Suppressor macrophage (primary cell): ENCODE data around the gene ATRN.

Experiments used
- DNase-seq, 4 experiments: peaks; one replicate each; pipeline ENCODE4 v3.0.0-alpha.2; 2020 to 2022

Gene ATRN

GRCh38 chr20:3678856-3679720 is 208.3 kb downstream of the ATRN start:
- no peak for DNase-seq

GRCh38 chr20:3679749-3680700 is 209.2 kb downstream of the ATRN start:
- no peak for DNase-seq

- DNase-seq, result no peak
Observed at GRCh38 chr20:3680701-3681351, 210.0 kb downstream of the ATRN start.

GRCh38 chr20:3681352-3681930 is 210.6 kb downstream of the ATRN start:
- DNase-seq, result no peak

- DNase-seq, result peak in 1 of 4 experiments; percentile 30
Observed at GRCh38 chr20:3681931-3682781, 211.3 kb downstream of the ATRN start, which contains the start of gene ADAM33. Gene ADAM33, minus strand, starts transcription at chr20:3682010. Its CDS starts 6 bp downstream, at chr20:3682004.

GRCh38 chr20:3685341-3685740 is 214.5 kb downstream of the ATRN start:
- no peak for DNase-seq

GRCh38 chr20:3686421-3686820 is 215.6 kb downstream of the ATRN start:
- DNase-seq, result no peak

- no peak for DNase-seq
Observed at GRCh38 chr20:3686867-3687321, 216.1 kb downstream of the ATRN start.

GRCh38 chr20:3687655-3688054 is 216.8 kb downstream of the ATRN start:
- peak in 2 of 4 experiments; percentile 15 to 45 for DNase-seq

- no peak for DNase-seq
Observed at GRCh38 chr20:3689978-3690377, 219.2 kb downstream of the ATRN start.

GRCh38 chr20:3690413-3690812 is 219.6 kb downstream of the ATRN start:
- DNase-seq, result no peak

GRCh38 chr20:3691306-3691705 is 220.5 kb downstream of the ATRN start:
- no peak for DNase-seq

GRCh38 chr20:3691897-3692296 is 221.1 kb downstream of the ATRN start:
- DNase-seq, result no peak

GRCh38 chr20:3692706-3693294 is 222.0 kb downstream of the ATRN start:
- no peak for DNase-seq

- no peak for DNase-seq
Observed at GRCh38 chr20:3693376-3693775, 222.6 kb downstream of the ATRN start.

- DNase-seq, result no peak
Observed at GRCh38 chr20:3694864-3695263, 224.0 kb downstream of the ATRN start.

- DNase-seq, result peak; percentile 34 to 56 (median 40)
Observed at GRCh38 chr20:3696200-3696599, 225.4 kb downstream of the ATRN start.

GRCh38 chr20:3696745-3697587 is 226.1 kb downstream of the ATRN start:
- no peak for DNase-seq

- no peak for DNase-seq
Observed at GRCh38 chr20:3697588-3698305, 226.9 kb downstream of the ATRN start.
